ENCODE data around the gene NCS1.
A peak's percentile ranks its signal among the peaks of the same experiment; 100 is the strongest.

The NCS1 gene

GRCh38 chr9:130205912-130206311 is 33.7 kb downstream of the NCS1 start:
- TF ChIP-seq ZBTB7A (IDR thresholded peaks at IDR 0.05; ENCODE audit: low read depth): no peak
- 0 out of 2 replicates have a peak, but pooled peaks have one; percentile 4 for TF ChIP-seq RAD21 (IDR thresholded peaks at IDR 0.05; ENCODE audit: low read depth)

DNA sequence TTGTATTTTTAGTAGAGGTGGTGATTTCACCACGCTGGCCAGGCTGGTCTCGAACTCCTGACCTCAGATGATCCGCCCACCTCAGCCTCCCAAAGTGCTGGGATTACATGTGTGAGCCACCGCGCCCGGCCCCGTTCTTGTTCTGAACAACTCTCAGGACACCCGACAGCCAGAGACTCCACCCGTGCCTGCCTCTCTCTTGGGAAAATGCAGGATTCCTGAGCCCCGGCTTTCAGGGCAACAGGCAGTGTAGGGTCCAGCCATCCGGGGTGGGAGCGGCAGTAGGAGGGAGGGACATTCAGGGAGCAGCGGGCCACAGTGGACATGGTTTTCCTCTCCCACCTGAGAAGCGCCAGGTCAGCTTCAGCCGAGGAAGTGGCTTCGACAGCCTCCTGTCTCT is 34.4 kb downstream of the NCS1 start:
- TF ChIP-seq, protein P1, sequence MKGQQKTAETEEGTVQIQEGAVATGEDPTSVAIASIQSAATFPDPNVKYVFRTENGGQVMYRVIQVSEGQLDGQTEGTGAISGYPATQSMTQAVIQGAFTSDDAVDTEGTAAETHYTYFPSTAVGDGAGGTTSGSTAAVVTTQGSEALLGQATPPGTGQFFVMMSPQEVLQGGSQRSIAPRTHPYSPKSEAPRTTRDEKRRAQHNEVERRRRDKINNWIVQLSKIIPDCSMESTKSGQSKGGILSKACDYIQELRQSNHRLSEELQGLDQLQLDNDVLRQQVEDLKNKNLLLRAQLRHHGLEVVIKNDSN (IDR thresholded peaks at IDR 0.05): no peak
- TF ChIP-seq TEAD4 (IDR thresholded peaks at IDR 0.05) (no peak), FOXM1 (IDR thresholded peaks at IDR 0.05; ENCODE audit: borderline replicate concordance, low read depth) (no peak), RAD21 (IDR thresholded peaks at IDR 0.05; ENCODE audit: low read depth) (no peak), TAF1 (IDR thresholded peaks at IDR 0.05; ENCODE audit: low read depth) (no peak), ZBTB7A (IDR thresholded peaks at IDR 0.05; ENCODE audit: low read depth) (no peak), YY1 (IDR thresholded peaks at IDR 0.05; ENCODE audit: low read depth) (no peak), NFIC (IDR thresholded peaks at IDR 0.05) (no peak), CREB1 (IDR thresholded peaks at IDR 0.05; ENCODE audit: low read depth) (no peak), CEBPB (IDR thresholded peaks at IDR 0.05) (no peak), EP300 (IDR thresholded peaks at IDR 0.05; ENCODE audit: borderline replicate concordance) (no peak), MAX (IDR thresholded peaks at IDR 0.05) (no peak), EGR1 (IDR thresholded peaks at IDR 0.05) (no peak), TCF12 (IDR thresholded peaks at IDR 0.05; ENCODE audit: low read depth) (no peak)
- TF ChIP-seq, protein P2, sequence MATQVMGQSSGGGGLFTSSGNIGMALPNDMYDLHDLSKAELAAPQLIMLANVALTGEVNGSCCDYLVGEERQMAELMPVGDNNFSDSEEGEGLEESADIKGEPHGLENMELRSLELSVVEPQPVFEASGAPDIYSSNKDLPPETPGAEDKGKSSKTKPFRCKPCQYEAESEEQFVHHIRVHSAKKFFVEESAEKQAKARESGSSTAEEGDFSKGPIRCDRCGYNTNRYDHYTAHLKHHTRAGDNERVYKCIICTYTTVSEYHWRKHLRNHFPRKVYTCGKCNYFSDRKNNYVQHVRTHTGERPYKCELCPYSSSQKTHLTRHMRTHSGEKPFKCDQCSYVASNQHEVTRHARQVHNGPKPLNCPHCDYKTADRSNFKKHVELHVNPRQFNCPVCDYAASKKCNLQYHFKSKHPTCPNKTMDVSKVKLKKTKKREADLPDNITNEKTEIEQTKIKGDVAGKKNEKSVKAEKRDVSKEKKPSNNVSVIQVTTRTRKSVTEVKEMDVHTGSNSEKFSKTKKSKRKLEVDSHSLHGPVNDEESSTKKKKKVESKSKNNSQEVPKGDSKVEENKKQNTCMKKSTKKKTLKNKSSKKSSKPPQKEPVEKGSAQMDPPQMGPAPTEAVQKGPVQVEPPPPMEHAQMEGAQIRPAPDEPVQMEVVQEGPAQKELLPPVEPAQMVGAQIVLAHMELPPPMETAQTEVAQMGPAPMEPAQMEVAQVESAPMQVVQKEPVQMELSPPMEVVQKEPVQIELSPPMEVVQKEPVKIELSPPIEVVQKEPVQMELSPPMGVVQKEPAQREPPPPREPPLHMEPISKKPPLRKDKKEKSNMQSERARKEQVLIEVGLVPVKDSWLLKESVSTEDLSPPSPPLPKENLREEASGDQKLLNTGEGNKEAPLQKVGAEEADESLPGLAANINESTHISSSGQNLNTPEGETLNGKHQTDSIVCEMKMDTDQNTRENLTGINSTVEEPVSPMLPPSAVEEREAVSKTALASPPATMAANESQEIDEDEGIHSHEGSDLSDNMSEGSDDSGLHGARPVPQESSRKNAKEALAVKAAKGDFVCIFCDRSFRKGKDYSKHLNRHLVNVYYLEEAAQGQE (IDR thresholded peaks at IDR 0.05; ENCODE audit: low read depth): no peak

GRCh38 chr9:130207241-130207992 is 35.2 kb downstream of the NCS1 start:
- TF ChIP-seq YY1 (IDR thresholded peaks at IDR 0.05; ENCODE audit: low read depth) (no peak), ZBTB7A (IDR thresholded peaks at IDR 0.05; ENCODE audit: low read depth) (no peak), TEAD4 (IDR thresholded peaks at IDR 0.05) (no peak), TCF12 (IDR thresholded peaks at IDR 0.05; ENCODE audit: low read depth) (no peak), FOXM1 (IDR thresholded peaks at IDR 0.05; ENCODE audit: borderline replicate concordance, low read depth) (no peak), EP300 (IDR thresholded peaks at IDR 0.05; ENCODE audit: borderline replicate concordance) (no peak), NFIC (IDR thresholded peaks at IDR 0.05) (no peak), TAF1 (IDR thresholded peaks at IDR 0.05; ENCODE audit: low read depth) (no peak), CEBPB (IDR thresholded peaks at IDR 0.05) (no peak), EGR1 (IDR thresholded peaks at IDR 0.05) (no peak), RAD21 (IDR thresholded peaks at IDR 0.05; ENCODE audit: low read depth) (no peak), CREB1 (IDR thresholded peaks at IDR 0.05; ENCODE audit: low read depth) (no peak), MAX (IDR thresholded peaks at IDR 0.05) (no peak)
- TF ChIP-seq, protein P1 (IDR thresholded peaks at IDR 0.05): no peak
- TF ChIP-seq, protein P2 (IDR thresholded peaks at IDR 0.05; ENCODE audit: low read depth): no peak

- TF ChIP-seq, protein P2 (IDR thresholded peaks at IDR 0.05; ENCODE audit: low read depth): no peak
- TF ChIP-seq EP300 (IDR thresholded peaks at IDR 0.05; ENCODE audit: borderline replicate concordance) (no peak), ZBTB7A (IDR thresholded peaks at IDR 0.05; ENCODE audit: low read depth) (no peak), YY1 (IDR thresholded peaks at IDR 0.05; ENCODE audit: low read depth) (no peak), CEBPB (IDR thresholded peaks at IDR 0.05) (no peak), NFIC (IDR thresholded peaks at IDR 0.05) (no peak), TCF12 (IDR thresholded peaks at IDR 0.05; ENCODE audit: low read depth) (no peak), FOXM1 (IDR thresholded peaks at IDR 0.05; ENCODE audit: borderline replicate concordance, low read depth) (no peak), CREB1 (IDR thresholded peaks at IDR 0.05; ENCODE audit: low read depth) (no peak)
- TF ChIP-seq, protein P1 (IDR thresholded peaks at IDR 0.05): no peak
Observed at GRCh38 chr9:130208600-130209347, 36.6 kb downstream of the NCS1 start.

All from Ishikawa (cell line).